GM19452 (cell line): ENCODE data around the gene RRP9.
"Not testable (repeated sequence)": the region's sequence is repeated elsewhere in the genome, so short reads cannot be mapped to it uniquely, and the experiment has no call there.

Experiments
- ATAC-seq: cut with Tn5 transposase; IDR thresholded peaks from one replicate; pipeline ENCODE4 v1.9.1; 2021; ENCODE audit not compliant: unreplicated experiment

The RRP9 gene

DNA sequence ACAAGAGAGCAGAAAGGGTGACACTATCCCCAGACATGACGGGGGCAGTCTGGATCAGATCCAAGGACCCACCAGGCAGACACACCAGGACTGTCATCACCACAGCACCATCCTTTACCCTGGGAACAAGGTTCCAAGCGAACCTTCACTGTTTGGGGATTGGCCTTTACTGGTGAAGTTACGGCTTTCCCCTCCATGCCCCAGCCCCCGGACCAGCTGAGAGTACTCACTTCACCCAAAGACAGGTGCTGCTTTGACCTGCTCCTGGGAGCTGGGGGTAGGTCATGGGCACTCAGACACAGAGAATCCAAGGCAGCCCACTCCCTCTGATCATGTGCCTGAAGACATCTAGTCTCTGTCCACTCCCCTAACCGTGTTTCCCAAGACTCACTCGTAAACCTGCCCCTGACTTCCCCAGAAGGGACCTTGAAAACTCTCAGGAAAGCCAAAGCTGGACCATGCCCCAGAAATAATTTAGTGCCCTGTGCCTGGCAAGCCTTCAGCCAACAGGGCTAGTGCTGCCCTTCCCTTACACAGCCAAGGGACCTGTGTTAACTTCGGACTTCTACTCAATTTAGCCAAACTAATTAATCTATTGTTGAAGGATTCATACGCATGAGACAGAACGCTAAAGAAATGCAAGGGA, 2.8 kb downstream of the RRP9 start:
- ATAC-seq = no peak

DNA sequence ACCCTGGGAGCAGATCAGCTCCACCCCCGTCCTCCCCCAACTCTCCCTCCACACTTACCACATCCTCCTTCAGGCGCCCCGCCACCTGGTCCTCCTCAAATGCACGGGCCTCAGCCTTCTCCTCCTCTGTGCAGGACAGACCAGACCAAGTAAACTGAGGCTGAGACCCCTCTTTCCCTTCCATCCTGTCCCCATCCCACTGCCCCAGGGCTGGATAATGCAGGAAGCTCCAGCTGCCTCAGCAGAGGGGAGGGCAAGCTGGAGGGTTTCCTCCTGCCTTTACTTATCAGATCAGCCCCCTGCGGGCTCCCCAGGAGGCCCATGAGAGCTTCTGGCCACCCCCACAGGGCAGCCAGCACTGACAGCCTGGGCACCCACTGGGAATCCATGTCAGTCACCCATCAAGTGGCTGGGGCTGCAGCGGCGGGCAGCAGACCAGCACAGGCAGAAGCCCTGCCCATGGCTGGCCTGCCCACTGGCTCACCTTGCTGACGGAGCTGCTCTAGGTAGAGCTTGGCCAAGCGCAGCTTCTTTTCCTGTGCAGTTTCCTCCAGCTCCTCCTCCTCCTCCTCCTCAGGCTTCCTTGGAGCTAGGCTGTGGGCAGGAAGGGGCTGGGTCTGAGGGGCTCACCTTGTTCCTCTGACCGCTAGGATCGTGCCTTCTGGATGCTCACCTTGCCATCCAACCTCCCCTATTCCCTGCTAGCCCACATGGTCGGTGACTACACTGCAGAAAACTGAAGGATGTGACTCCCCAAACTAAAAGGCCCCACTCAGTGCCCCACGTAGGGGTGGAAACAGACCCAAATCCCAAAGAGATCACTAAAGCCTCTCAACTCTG, 3.9 kb downstream of the RRP9 start:
- ATAC-seq = no peak

- ATAC-seq = no peak
These were observed 4.7 kb downstream of the RRP9 start for GRCh38 chr3:51937014-51937413.

GRCh38 chr3:51935886-51936755, 5.6 kb downstream of the RRP9 start:
- no peak for ATAC-seq

GRCh38 chr3:51934991-51935885, 6.5 kb downstream of the RRP9 start:
- ATAC-seq = no peak

DNA sequence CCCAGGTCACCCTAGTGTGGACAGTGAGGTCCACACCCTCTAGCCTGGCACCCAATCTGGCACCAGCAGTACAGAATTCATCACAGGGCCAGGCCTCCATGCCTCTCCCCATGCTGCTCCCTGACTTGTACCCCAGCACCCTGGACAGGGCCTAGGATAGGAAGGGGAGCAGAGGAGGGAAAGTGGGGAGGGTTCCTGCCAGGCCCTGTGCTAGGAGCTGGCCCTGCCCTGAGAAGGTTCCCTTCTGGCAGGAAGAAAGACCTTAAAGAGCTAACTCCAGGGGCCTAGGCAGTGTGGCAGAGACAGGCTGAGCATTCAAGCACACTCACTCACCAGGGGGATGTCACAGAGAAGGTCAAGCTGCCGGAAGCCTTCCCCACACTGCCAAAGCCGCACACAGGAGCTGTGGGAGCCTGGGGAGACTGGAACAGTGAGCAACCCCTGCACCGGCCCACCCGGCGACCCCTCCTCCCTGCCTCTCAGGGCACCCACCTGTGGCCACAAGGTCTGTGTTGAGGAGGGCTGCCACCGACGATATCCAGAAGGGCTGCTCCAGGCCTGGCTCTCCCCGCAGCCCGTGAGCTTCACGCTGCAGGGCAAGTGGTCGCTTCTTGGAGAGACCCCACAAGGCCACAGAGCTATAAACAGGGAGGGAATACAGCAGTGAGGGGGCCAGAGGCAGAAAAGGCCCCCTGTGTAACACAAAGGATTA, 7.4 kb downstream of the RRP9 start:
- ATAC-seq = no peak

GRCh38 chr3:51933471-51934138, 8.1 kb downstream of the RRP9 start:
- no peak for ATAC-seq

DNA sequence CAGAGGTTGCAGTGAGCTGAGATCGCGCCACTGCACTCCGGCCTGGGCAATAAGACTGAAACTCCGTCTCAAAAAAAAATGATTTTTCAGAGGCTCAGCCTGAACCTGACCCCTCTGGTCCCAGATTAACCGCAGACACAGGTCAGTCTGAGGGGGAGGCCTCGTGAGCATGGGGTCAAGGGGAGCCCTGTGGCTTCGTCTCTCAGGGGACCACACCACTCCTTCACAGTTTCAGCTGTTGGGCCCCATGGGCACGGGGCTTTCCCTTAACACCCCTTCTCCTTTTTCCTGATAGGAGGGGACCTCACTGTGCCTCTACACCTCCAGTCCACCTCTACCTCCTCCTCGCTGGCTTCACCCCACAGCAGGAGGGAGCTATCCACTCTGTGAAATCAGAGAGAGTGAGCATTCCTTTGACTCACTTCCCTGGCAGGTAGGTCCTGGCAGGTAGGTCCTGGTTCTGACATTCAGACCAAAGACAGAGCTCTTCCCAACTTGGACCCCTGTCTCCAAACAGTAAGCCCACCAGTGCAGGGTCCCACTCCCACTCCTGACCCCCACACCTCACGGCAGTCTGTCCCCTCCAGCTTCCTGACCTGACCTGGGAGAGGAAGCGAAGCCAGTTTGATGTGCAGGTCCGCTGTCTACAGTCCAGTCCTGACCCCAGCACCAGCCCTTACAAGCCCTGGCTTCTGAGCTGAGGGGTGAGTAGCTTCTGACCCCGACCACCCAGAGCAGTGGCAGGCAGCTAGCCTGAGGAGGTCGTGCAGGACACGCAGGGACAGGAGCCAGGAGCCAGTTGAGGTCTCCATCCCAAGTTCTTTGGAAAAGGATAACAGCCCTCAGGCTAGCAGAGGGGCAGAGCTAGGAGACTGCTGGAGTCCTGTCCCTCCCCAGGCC, 9.0 kb downstream of the RRP9 start:
- no peak for ATAC-seq

DNA sequence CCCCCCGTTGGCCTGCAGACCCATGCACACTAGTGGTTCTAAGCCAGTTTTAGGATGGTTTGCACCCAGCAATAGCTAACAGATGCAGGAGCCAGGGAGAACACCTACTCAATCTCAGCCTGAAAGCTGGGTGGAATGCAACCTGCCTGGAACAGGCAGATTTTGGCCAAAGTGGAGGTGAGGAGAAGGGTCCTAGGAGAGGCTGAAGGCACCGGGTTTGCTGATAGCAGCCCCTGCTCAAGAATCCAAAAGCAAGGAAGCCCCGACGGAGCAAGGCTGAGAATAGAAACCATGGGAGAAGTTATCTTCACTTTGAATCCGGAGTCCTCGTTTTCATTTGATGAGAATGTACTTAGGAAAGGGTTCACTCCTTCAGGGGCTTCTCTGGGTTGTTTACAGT, 9.9 kb downstream of the RRP9 start:
- no peak for ATAC-seq

- ATAC-seq = no peak
These were observed 11.3 kb downstream of the RRP9 start for GRCh38 chr3:51930439-51930838.

GRCh38 chr3:51929420-51930003, 12.2 kb downstream of the RRP9 start:
- no peak for ATAC-seq

- ATAC-seq = not testable (repeated sequence)
These were observed 12.7 kb downstream of the RRP9 start for GRCh38 chr3:51928981-51929380.

DNA sequence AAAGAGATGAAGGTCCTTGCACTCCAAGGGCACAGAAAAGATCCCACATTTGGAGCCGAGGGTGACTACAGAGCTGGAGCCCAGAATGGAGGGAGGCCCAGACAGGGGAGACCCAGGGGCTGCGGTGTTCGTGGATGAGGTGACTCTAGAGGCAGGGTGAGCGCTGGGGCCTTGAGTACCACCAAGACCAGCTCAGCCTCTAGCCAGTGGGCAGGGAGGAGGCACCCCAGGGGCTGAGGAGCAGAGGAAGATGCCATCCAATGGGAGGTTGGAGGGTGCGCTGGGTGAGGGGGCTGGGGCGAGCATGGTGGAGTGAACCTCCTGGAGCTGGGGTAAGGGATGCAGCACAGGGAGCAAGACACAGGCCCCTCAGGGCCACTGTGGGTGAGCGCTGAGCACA, 13.3 kb downstream of the RRP9 start:
- ATAC-seq = no peak

DNA sequence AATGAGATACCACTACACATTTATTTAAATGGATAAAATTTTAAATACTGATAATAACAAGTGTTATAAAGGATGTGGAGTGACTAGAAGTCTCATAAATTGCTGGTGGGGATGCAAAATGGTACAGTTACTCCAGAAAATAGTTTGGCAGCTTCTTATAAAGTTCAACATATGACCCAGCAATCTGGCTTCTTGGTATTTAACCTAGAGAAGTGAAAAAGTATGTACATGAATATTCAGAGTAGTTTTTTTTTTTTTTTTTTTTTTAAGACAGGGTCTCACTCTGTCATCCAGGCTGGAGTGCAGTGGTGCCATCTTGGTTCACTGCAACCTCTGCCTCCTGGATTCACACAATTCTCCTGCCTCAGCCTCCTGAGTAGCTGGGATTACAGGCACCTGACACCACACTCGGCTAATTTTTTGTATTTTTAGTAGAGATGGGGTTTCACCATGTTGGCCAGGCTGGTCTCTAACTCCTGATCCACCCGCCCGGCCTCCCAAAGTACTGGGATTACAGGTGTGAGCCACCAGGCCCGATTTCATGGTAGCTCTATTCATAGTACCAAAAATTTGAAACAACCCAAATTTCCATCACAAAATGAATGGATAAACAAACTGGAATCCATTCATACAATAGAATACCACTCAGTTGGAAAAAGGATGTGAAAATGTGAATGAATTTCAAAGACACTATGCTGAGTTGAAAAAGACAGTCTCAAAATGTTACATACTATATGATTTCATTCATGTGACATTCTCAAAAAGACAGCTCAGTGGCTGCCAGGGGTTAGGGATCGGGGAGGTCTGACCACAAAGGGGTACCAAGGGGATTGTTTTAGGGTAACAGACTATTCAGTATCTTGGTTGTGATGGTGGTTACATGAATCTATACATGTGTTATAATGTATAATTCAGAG, 14.4 kb downstream of the RRP9 start:
- ATAC-seq = no peak

DNA sequence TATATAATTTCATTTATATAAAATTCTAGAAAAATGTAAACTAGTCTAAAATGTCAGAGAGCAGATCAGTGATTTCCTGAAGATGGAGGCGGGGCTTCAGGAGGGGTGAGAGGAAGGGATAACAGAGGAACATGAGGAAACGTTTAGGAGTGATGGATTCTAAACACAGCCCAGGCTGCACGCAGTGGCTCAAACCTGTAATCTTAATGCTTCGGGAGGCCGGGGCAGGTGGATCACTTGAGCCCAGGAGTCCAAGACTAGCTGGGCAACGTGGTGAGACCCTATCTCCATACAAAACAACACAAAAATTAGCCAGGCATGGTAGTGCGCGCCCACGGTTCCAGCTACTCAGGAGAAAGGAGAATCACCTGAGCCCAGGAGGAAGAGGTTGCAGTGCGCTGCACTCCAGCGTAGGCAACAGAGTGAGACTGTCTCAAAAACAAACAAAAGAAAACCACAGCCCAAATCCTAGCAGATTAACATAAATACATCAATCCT, 20.6 kb downstream of the RRP9 start:
- no peak for ATAC-seq

DNA sequence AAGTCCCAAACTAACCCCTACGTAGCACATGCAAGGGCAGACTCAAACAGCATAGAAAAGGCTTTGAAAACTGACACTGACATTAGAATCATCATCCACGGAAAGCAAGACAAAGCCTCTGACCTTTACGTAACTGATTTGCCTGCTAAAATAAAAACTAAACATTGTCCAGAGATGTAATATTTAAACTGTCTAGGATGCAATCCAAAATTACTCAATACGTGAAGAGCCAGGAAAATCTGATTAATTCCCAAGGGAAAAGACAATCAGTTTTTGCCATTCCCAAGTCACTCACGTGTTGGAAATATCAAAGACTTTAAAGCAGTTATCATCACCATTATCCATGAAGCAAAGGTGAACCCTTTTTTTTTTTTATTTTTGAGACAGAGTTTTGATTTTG, 25.3 kb downstream of the RRP9 start:
- ATAC-seq = no peak

DNA sequence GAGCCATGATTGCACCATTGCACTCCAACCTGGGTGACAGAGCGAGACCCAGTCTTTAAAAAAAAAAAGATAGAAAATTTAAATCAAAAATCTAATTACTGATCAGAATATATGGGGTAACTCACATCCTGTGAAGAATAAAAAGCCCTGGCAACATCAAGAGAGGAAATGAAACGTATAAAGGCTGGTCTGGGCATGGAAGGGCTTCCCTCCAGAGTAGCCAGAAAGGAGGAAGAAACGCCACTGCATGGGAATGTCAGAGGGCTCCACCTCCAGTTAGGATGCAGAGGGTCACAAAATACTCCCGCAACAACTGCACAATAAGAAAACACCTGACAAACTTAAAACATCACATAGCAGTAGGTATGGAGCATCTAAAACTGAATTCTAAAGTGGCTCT, 33.7 kb downstream of the RRP9 start:
- ATAC-seq = no peak
